Measurements from ENCODE around the gene NOD2. TPM values are rescaled to one million over a fixed set of nuclear protein-coding genes. Genes with fewer than 3 reads are reported as not detected.

Gene NOD2
- total RNA-seq, 1 donor from 2014 or later: not detected

- Mint-ChIP-seq H3K4me3 (ENCODE audit: unreplicated experiment) (no peak overlapping the region), H3K4me1 (ENCODE audit: low read depth, unreplicated experiment) (peaks cover under 1% of the 10 kb centered on the region), H3K27me3 (ENCODE audit: low read depth, unreplicated experiment) (no peaks in the 10 kb centered on the region), H3K27ac (ENCODE audit: unreplicated experiment) (no peak overlapping the region), H3K9me3 (ENCODE audit: unreplicated experiment) (no peaks in the 10 kb centered on the region), H3K36me3 (ENCODE audit: low read depth, unreplicated experiment) (peaks cover 10% of the 10 kb centered on the region)
- FAIRE-seq (no peak), DNase-seq (ENCODE audit: low read depth) (no peak)
- Histone ChIP-seq H3K27ac (ENCODE audit: low read depth, low read length) (no peak overlapping the region), H3K4me3 (ENCODE audit: insufficient read depth, low read depth, low read length) (no peak overlapping the region), H3K27me3 (ENCODE audit: insufficient read depth, low read length) (no peaks in the 10 kb centered on the region), H3K9me3 (ENCODE audit: insufficient read depth, low read depth, low read length) (no peaks in the 10 kb centered on the region), H3K4me1 (ENCODE audit: insufficient read depth, low read length) (no peaks in the 10 kb centered on the region), H3K9ac (ENCODE audit: low read length) (no peak overlapping the region), H3K4me2 (ENCODE audit: low read length) (no peak overlapping the region), H4K20me1 (ENCODE audit: insufficient read depth, low read length) (no peaks in the 10 kb centered on the region), H3K36me3 (ENCODE audit: insufficient read depth, low read length) (peaks cover 18% of the 10 kb centered on the region), H3K79me2 (ENCODE audit: insufficient read depth, low read length) (no peaks in the 10 kb centered on the region), H2AFZ (ENCODE audit: low read depth, low read length) (no peak overlapping the region)
- TF ChIP-seq EZH2 (IDR thresholded peaks at IDR 0.05; ENCODE audit: insufficient read depth, low read length) (no peak), CTCF (IDR thresholded peaks at IDR 0.05; ENCODE audit: insufficient read depth, low read depth, low read length) (no peak)
Observed at GRCh38 chr16:50752471-50753235, 59.2 kb downstream of the NOD2 start.

GRCh38 chr16:50756473-50756872 is 63.1 kb downstream of the NOD2 start:
- Mint-ChIP-seq H3K27ac (ENCODE audit: unreplicated experiment) (no peak overlapping the region), H3K9me3 (ENCODE audit: unreplicated experiment) (no peaks in the 10 kb centered on the region), H3K36me3 (ENCODE audit: low read depth, unreplicated experiment) (peaks cover 6% of the 10 kb centered on the region), H3K27me3 (ENCODE audit: low read depth, unreplicated experiment) (no peaks in the 10 kb centered on the region), H3K4me1 (ENCODE audit: low read depth, unreplicated experiment) (no peaks in the 10 kb centered on the region), H3K4me3 (ENCODE audit: unreplicated experiment) (no peak overlapping the region)
- H3K4me1 ChIP-seq (ENCODE audit: insufficient read depth, low read length): no peaks in the 10 kb centered on the region
- no peak for TF ChIP-seq CTCF (IDR thresholded peaks at IDR 0.05; ENCODE audit: insufficient read depth, low read depth, low read length)
- no peak for TF ChIP-seq EZH2 (IDR thresholded peaks at IDR 0.05; ENCODE audit: insufficient read depth, low read length)
- H3K79me2 ChIP-seq (ENCODE audit: insufficient read depth, low read length): no peaks in the 10 kb centered on the region
- no peak for FAIRE-seq
- no peak overlapping the region for H3K4me3 ChIP-seq (ENCODE audit: insufficient read depth, low read depth, low read length)
- no peak overlapping the region for H3K27ac ChIP-seq (ENCODE audit: low read depth, low read length)
- H3K9me3 ChIP-seq (ENCODE audit: insufficient read depth, low read depth, low read length): no peaks in the 10 kb centered on the region
- H3K36me3 ChIP-seq (ENCODE audit: insufficient read depth, low read length): peaks cover 13% of the 10 kb centered on the region
- no peak overlapping the region for H3K9ac ChIP-seq (ENCODE audit: low read length)
- no peak for DNase-seq (ENCODE audit: low read depth)
- H3K4me2 ChIP-seq (ENCODE audit: low read length): no peak overlapping the region
- no peaks in the 10 kb centered on the region for H3K27me3 ChIP-seq (ENCODE audit: insufficient read depth, low read length)
- no peak overlapping the region for H2AFZ ChIP-seq (ENCODE audit: low read depth, low read length)
- H4K20me1 ChIP-seq (ENCODE audit: insufficient read depth, low read length): peaks cover 3% of the 10 kb centered on the region

- Histone ChIP-seq H3K27me3 (ENCODE audit: insufficient read depth, low read length) (no peaks in the 10 kb centered on the region), H3K4me1 (ENCODE audit: insufficient read depth, low read length) (no peaks in the 10 kb centered on the region), H3K36me3 (ENCODE audit: insufficient read depth, low read length) (peaks cover 4% of the 10 kb centered on the region), H3K9ac (ENCODE audit: low read length) (no peak overlapping the region), H2AFZ (ENCODE audit: low read depth, low read length) (no peak overlapping the region), H3K27ac (ENCODE audit: low read depth, low read length) (no peak overlapping the region), H3K4me2 (ENCODE audit: low read length) (no peak overlapping the region), H4K20me1 (ENCODE audit: insufficient read depth, low read length) (peaks cover 3% of the 10 kb centered on the region), H3K4me3 (ENCODE audit: insufficient read depth, low read depth, low read length) (no peak overlapping the region), H3K9me3 (ENCODE audit: insufficient read depth, low read depth, low read length) (no peaks in the 10 kb centered on the region), H3K79me2 (ENCODE audit: insufficient read depth, low read length) (no peaks in the 10 kb centered on the region)
- H3K27me3 Mint-ChIP-seq (ENCODE audit: low read depth, unreplicated experiment): no peaks in the 10 kb centered on the region
- TF ChIP-seq EZH2 (IDR thresholded peaks at IDR 0.05; ENCODE audit: insufficient read depth, low read length) (no peak), CTCF (IDR thresholded peaks at IDR 0.05; ENCODE audit: insufficient read depth, low read depth, low read length) (no peak)
- no peak for FAIRE-seq
- H3K9me3 Mint-ChIP-seq (ENCODE audit: unreplicated experiment): peaks cover 8% of the 10 kb centered on the region
- H3K4me3 Mint-ChIP-seq (ENCODE audit: unreplicated experiment): no peak overlapping the region
- H3K4me1 Mint-ChIP-seq (ENCODE audit: low read depth, unreplicated experiment): peaks cover 11% of the 10 kb centered on the region
- peaks cover 11% of the 10 kb centered on the region for H3K36me3 Mint-ChIP-seq (ENCODE audit: low read depth, unreplicated experiment)
- DNase-seq (ENCODE audit: low read depth): no peak
- no peak overlapping the region for H3K27ac Mint-ChIP-seq (ENCODE audit: unreplicated experiment)
Observed at GRCh38 chr16:50761267-50761666, 67.9 kb downstream of the NOD2 start.

Data from astrocyte (in vitro differentiated cells and primary cell).